Bronchial epithelial cell (primary cell): Measurements from ENCODE around the gene GRM8. TPM values are rescaled to one million over a fixed set of nuclear protein-coding genes. Genes with fewer than 3 reads are reported as not detected.

ENCODE experiments used
- DNase-seq: peaks from one replicate; pipeline ENCODE4 v3.0.0-alpha.2; 2010; ENCODE audit warnings: low read depth
- FAIRE-seq: peaks from 2 replicates; lab custom pipeline; 2011; peaks lifted over from hg19 to GRCh38; lab: Jason Lieb, UNC
- H3K27me3 ChIP-seq: 2 replicates; pipeline ENCODE4 v1.5.1; 2011; ENCODE audit warnings: low read length; ENCODE audit not compliant: control insufficient read depth, insufficient read depth
- H3K36me3 ChIP-seq: 2 replicates; pipeline ENCODE4 v1.5.1; 2011; ENCODE audit warnings: low read length; ENCODE audit not compliant: control insufficient read depth, insufficient read depth
- H3K4me3 ChIP-seq: 2 replicates; pipeline ENCODE4 v1.5.1; 2011; ENCODE audit warnings: mild to moderate bottlenecking, low read depth, low read length, control low read depth
- total RNA-seq: library from RNA; depleted of rRNA; stranded (reverse); fragments of >200 nt; gene quantifications from 2 replicates; pipeline ENCODE4 v1.2.1, GENCODE V29; 2014
- TF ChIP-seq, protein P1 (sequence below): IDR thresholded peaks from 2 replicates; pipeline ENCODE4 v1.5.1; 2011; ENCODE audit warnings: mild to moderate bottlenecking, moderate library complexity, low read length, control low read depth, inconsistent platforms; ENCODE audit not compliant: insufficient read depth, severe bottlenecking

Gene GRM8
- total RNA-seq, 1 donor from 2014 or later, result not detected

- FAIRE-seq (no peak), DNase-seq (no peak)
- TF ChIP-seq, protein P1, sequence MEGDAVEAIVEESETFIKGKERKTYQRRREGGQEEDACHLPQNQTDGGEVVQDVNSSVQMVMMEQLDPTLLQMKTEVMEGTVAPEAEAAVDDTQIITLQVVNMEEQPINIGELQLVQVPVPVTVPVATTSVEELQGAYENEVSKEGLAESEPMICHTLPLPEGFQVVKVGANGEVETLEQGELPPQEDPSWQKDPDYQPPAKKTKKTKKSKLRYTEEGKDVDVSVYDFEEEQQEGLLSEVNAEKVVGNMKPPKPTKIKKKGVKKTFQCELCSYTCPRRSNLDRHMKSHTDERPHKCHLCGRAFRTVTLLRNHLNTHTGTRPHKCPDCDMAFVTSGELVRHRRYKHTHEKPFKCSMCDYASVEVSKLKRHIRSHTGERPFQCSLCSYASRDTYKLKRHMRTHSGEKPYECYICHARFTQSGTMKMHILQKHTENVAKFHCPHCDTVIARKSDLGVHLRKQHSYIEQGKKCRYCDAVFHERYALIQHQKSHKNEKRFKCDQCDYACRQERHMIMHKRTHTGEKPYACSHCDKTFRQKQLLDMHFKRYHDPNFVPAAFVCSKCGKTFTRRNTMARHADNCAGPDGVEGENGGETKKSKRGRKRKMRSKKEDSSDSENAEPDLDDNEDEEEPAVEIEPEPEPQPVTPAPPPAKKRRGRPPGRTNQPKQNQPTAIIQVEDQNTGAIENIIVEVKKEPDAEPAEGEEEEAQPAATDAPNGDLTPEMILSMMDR, result no peak
- Histone ChIP-seq H3K4me3 (no peak overlapping the region), H3K36me3 (no peaks in the 10 kb centered on the region), H3K27me3 (no peaks in the 10 kb centered on the region)
Observed at GRCh38 chr7:126972571-126972970, 280.2 kb downstream of the GRM8 start.

DNA sequence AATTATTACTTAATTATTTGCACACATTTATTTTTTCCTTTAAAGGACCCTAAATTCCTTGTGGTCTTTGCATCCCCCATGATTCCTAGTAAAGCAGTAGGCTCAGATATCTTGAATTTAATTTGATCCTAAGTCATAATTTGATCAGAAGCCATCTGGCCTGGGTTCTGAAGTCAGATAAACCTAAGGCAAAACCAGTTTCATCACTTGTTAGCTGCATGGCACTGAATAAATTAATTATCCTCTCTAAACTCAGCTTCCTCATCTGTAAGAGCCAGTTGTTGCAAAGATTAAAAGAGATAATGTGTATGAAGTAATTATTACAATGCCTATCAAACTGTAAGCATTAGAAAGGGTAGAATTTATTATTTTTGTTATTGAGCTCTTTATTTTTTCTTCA, 293.1 kb downstream of the GRM8 start:
- Histone ChIP-seq H3K27me3 (no peaks in the 10 kb centered on the region), H3K4me3 (no peak overlapping the region), H3K36me3 (no peaks in the 10 kb centered on the region)
- TF ChIP-seq, protein P1, result no peak
- no peak for FAIRE-seq
- DNase-seq, result no peak

GRCh38 chr7:126958367-126958766, 294.4 kb downstream of the GRM8 start:
- H3K27me3 ChIP-seq, result no peaks in the 10 kb centered on the region
- no peak overlapping the region for H3K4me3 ChIP-seq
- FAIRE-seq (no peak), DNase-seq (no peak)
- H3K36me3 ChIP-seq, result no peaks in the 10 kb centered on the region
- TF ChIP-seq, protein P1, result no peak

- DNase-seq (no peak), FAIRE-seq (no peak)
- Histone ChIP-seq H3K27me3 (no peaks in the 10 kb centered on the region), H3K36me3 (no peaks in the 10 kb centered on the region), H3K4me3 (no peak overlapping the region)
- TF ChIP-seq, protein P1, result no peak
Observed at GRCh38 chr7:126957443-126957842, 295.3 kb downstream of the GRM8 start.

DNA sequence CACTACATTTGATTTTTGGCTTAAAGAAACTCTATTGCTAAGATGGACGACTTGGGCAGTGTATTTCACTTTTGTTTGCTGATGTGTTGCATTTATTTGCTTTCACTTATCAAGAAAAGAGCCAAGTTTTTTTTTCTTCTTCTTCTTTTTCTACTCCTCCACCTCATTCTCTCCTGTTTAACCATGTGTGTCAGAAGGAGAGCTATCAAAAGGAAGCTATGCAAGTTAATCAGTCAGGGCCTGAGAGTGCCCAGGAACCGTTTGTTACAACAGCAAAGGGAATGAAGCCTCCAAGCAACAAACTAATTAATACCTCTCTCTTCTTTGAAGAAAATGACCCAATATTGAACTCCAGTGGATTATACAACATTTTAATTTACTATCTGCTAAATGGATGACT, 299.3 kb downstream of the GRM8 start:
- no peaks in the 10 kb centered on the region for H3K36me3 ChIP-seq
- TF ChIP-seq, protein P1, result no peak
- H3K27me3 ChIP-seq, result no peaks in the 10 kb centered on the region
- FAIRE-seq, result no peak
- no peak overlapping the region for H3K4me3 ChIP-seq
- no peak for DNase-seq

DNA sequence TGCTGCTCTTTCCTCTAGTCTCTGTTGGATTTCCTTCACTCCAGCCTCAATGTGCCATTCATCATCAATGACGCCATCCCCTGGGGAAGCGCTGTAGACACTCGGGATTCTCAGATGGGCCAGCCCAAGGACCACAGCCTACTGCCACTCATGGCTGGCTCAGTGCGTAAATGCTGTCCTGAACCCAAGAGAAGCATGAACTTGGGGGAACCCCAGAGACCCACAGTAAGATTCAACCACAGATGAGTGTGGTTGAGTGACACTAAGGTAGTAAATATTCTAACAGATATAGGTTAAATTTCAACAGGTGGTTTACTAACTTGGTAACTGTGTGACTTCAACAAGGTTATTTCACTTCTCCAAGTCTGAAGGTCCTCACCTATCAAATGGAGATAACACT, 304.1 kb downstream of the GRM8 start:
- TF ChIP-seq, protein P1, result no peak
- no peak overlapping the region for H3K4me3 ChIP-seq
- no peak for DNase-seq
- no peaks in the 10 kb centered on the region for H3K36me3 ChIP-seq
- FAIRE-seq, result no peak
- no peaks in the 10 kb centered on the region for H3K27me3 ChIP-seq
